ENCODE data around the gene FAM107B.

FAM107B gene

GRCh38 chr10:14519785-14520184 is 254.9 kb downstream of the FAM107B start:
- whole genome bisulfite sequencing, 2 experiments = 12 to 27% methylated on average over 6 to 7 of the region's 7 CpGs
- H3K27ac ChIP-seq (ENCODE audit: insufficient read depth, low read depth, low read length, poor library complexity, severe bottlenecking) = no peak overlapping the region

GRCh38 chr10:14518149-14518548 is 256.5 kb downstream of the FAM107B start:
- WGBS, 2 experiments = 89 to 95% methylated on average over 3 of the region's 3 CpGs
- Histone ChIP-seq H3K9me3 (ENCODE audit: control insufficient read depth, low read length) (no peaks in the 10 kb centered on the region), H3K27me3 (ENCODE audit: control insufficient read depth, insufficient read depth, low read length, poor library complexity, severe bottlenecking) (no peaks in the 10 kb centered on the region), H3K27ac (ENCODE audit: insufficient read depth, low read depth, low read length, poor library complexity, severe bottlenecking) (no peak overlapping the region), H3K36me3 (ENCODE audit: control insufficient read depth, insufficient read depth, low read length) (no peaks in the 10 kb centered on the region), H3K4me1 (ENCODE audit: control insufficient read depth, insufficient read depth, low read length) (no peaks in the 10 kb centered on the region), H3K4me3 (ENCODE audit: insufficient read depth, low read depth, low read length) (no peak overlapping the region)

More at GRCh38 chr10:14519785-14520184, 254.9 kb downstream of the FAM107B start:
- no peaks in the 10 kb centered on the region for H3K9me3 ChIP-seq (ENCODE audit: control insufficient read depth, low read length)
- H3K4me1 ChIP-seq (ENCODE audit: control insufficient read depth, insufficient read depth, low read length) = no peaks in the 10 kb centered on the region
- H3K4me3 ChIP-seq (ENCODE audit: insufficient read depth, low read depth, low read length) = no peak overlapping the region
- H3K27me3 ChIP-seq (ENCODE audit: control insufficient read depth, insufficient read depth, low read length, poor library complexity, severe bottlenecking) = no peaks in the 10 kb centered on the region
- H3K36me3 ChIP-seq (ENCODE audit: control insufficient read depth, insufficient read depth, low read length) = no peaks in the 10 kb centered on the region

GRCh38 chr10:14513123-14513522 is 261.6 kb downstream of the FAM107B start:
- H3K36me3 ChIP-seq (ENCODE audit: control insufficient read depth, insufficient read depth, low read length) = no peaks in the 10 kb centered on the region
- WGBS, 2 experiments = 91 to 96% methylated on average over 4 of the region's 4 CpGs
- no peak overlapping the region for H3K27ac ChIP-seq (ENCODE audit: insufficient read depth, low read depth, low read length, poor library complexity, severe bottlenecking)
- no peaks in the 10 kb centered on the region for H3K27me3 ChIP-seq (ENCODE audit: control insufficient read depth, insufficient read depth, low read length, poor library complexity, severe bottlenecking)
- H3K9me3 ChIP-seq (ENCODE audit: control insufficient read depth, low read length) = no peaks in the 10 kb centered on the region
- H3K4me1 ChIP-seq (ENCODE audit: control insufficient read depth, insufficient read depth, low read length) = no peaks in the 10 kb centered on the region
- H3K4me3 ChIP-seq (ENCODE audit: insufficient read depth, low read depth, low read length) = no peak overlapping the region

GRCh38 chr10:14510346-14510745 is 264.4 kb downstream of the FAM107B start:
- Histone ChIP-seq H3K9me3 (ENCODE audit: control insufficient read depth, low read length) (no peaks in the 10 kb centered on the region), H3K27me3 (ENCODE audit: control insufficient read depth, insufficient read depth, low read length, poor library complexity, severe bottlenecking) (no peaks in the 10 kb centered on the region), H3K4me1 (ENCODE audit: control insufficient read depth, insufficient read depth, low read length) (no peaks in the 10 kb centered on the region), H3K4me3 (ENCODE audit: insufficient read depth, low read depth, low read length) (no peak overlapping the region), H3K36me3 (ENCODE audit: control insufficient read depth, insufficient read depth, low read length) (no peaks in the 10 kb centered on the region), H3K27ac (ENCODE audit: insufficient read depth, low read depth, low read length, poor library complexity, severe bottlenecking) (no peak overlapping the region)
- 96 to 97% methylated on average over 2 of the region's 2 CpGs for WGBS, 2 experiments

- Histone ChIP-seq H3K4me3 (ENCODE audit: insufficient read depth, low read depth, low read length) (no peak overlapping the region), H3K4me1 (ENCODE audit: control insufficient read depth, insufficient read depth, low read length) (no peaks in the 10 kb centered on the region), H3K27ac (ENCODE audit: insufficient read depth, low read depth, low read length, poor library complexity, severe bottlenecking) (no peak overlapping the region), H3K36me3 (ENCODE audit: control insufficient read depth, insufficient read depth, low read length) (no peaks in the 10 kb centered on the region), H3K27me3 (ENCODE audit: control insufficient read depth, insufficient read depth, low read length, poor library complexity, severe bottlenecking) (no peaks in the 10 kb centered on the region), H3K9me3 (ENCODE audit: control insufficient read depth, low read length) (no peaks in the 10 kb centered on the region)
- 94 to 95% methylated on average over 14 of the region's 14 CpGs for WGBS, 2 experiments
Observed at GRCh38 chr10:14508725-14509124, 266.0 kb downstream of the FAM107B start.

GRCh38 chr10:14507781-14508180 is 266.9 kb downstream of the FAM107B start:
- H3K9me3 ChIP-seq (ENCODE audit: control insufficient read depth, low read length) = no peaks in the 10 kb centered on the region
- no peaks in the 10 kb centered on the region for H3K4me1 ChIP-seq (ENCODE audit: control insufficient read depth, insufficient read depth, low read length)
- no peak overlapping the region for H3K4me3 ChIP-seq (ENCODE audit: insufficient read depth, low read depth, low read length)
- 95 to 97% methylated on average over 4 of the region's 4 CpGs for WGBS, 2 experiments
- H3K36me3 ChIP-seq (ENCODE audit: control insufficient read depth, insufficient read depth, low read length) = no peaks in the 10 kb centered on the region
- no peak overlapping the region for H3K27ac ChIP-seq (ENCODE audit: insufficient read depth, low read depth, low read length, poor library complexity, severe bottlenecking)
- no peaks in the 10 kb centered on the region for H3K27me3 ChIP-seq (ENCODE audit: control insufficient read depth, insufficient read depth, low read length, poor library complexity, severe bottlenecking)

GRCh38 chr10:14507176-14507575 is 267.5 kb downstream of the FAM107B start:
- no peak overlapping the region for H3K4me3 ChIP-seq (ENCODE audit: insufficient read depth, low read depth, low read length)
- WGBS, 2 experiments = 84 to 88% methylated on average over 6 of the region's 6 CpGs
- H3K27me3 ChIP-seq (ENCODE audit: control insufficient read depth, insufficient read depth, low read length, poor library complexity, severe bottlenecking) = no peaks in the 10 kb centered on the region
- no peaks in the 10 kb centered on the region for H3K36me3 ChIP-seq (ENCODE audit: control insufficient read depth, insufficient read depth, low read length)
- H3K9me3 ChIP-seq (ENCODE audit: control insufficient read depth, low read length) = no peaks in the 10 kb centered on the region
- no peak overlapping the region for H3K27ac ChIP-seq (ENCODE audit: insufficient read depth, low read depth, low read length, poor library complexity, severe bottlenecking)
- H3K4me1 ChIP-seq (ENCODE audit: control insufficient read depth, insufficient read depth, low read length) = no peaks in the 10 kb centered on the region

GRCh38 chr10:14502431-14502830 is 272.3 kb downstream of the FAM107B start:
- no peaks in the 10 kb centered on the region for H3K36me3 ChIP-seq (ENCODE audit: control insufficient read depth, insufficient read depth, low read length)
- H3K27me3 ChIP-seq (ENCODE audit: control insufficient read depth, insufficient read depth, low read length, poor library complexity, severe bottlenecking) = no peaks in the 10 kb centered on the region
- H3K4me3 ChIP-seq (ENCODE audit: insufficient read depth, low read depth, low read length) = no peak overlapping the region
- no peaks in the 10 kb centered on the region for H3K4me1 ChIP-seq (ENCODE audit: control insufficient read depth, insufficient read depth, low read length)
- no peaks in the 10 kb centered on the region for H3K9me3 ChIP-seq (ENCODE audit: control insufficient read depth, low read length)
- WGBS, 2 experiments = 84 to 86% methylated on average over 3 of the region's 3 CpGs
- H3K27ac ChIP-seq (ENCODE audit: insufficient read depth, low read depth, low read length, poor library complexity, severe bottlenecking) = no peak overlapping the region

- 87 to 89% methylated on average over 9 of the region's 9 CpGs for WGBS, 2 experiments
- Histone ChIP-seq H3K9me3 (ENCODE audit: control insufficient read depth, low read length) (no peaks in the 10 kb centered on the region), H3K27ac (ENCODE audit: insufficient read depth, low read depth, low read length, poor library complexity, severe bottlenecking) (no peak overlapping the region), H3K4me1 (ENCODE audit: control insufficient read depth, insufficient read depth, low read length) (no peaks in the 10 kb centered on the region), H3K4me3 (ENCODE audit: insufficient read depth, low read depth, low read length) (no peak overlapping the region), H3K36me3 (ENCODE audit: control insufficient read depth, insufficient read depth, low read length) (no peaks in the 10 kb centered on the region), H3K27me3 (ENCODE audit: control insufficient read depth, insufficient read depth, low read length, poor library complexity, severe bottlenecking) (no peaks in the 10 kb centered on the region)
Observed at GRCh38 chr10:14500172-14500765, 274.4 kb downstream of the FAM107B start.

GRCh38 chr10:14499601-14499904 is 275.1 kb downstream of the FAM107B start:
- no peaks in the 10 kb centered on the region for H3K27me3 ChIP-seq (ENCODE audit: control insufficient read depth, insufficient read depth, low read length, poor library complexity, severe bottlenecking)

GRCh38 chr10:14498326-14498725 is 276.4 kb downstream of the FAM107B start:
- Histone ChIP-seq H3K9me3 (ENCODE audit: control insufficient read depth, low read length) (no peaks in the 10 kb centered on the region), H3K4me3 (ENCODE audit: insufficient read depth, low read depth, low read length) (no peak overlapping the region), H3K27me3 (ENCODE audit: control insufficient read depth, insufficient read depth, low read length, poor library complexity, severe bottlenecking) (no peaks in the 10 kb centered on the region), H3K27ac (ENCODE audit: insufficient read depth, low read depth, low read length, poor library complexity, severe bottlenecking) (no peak overlapping the region), H3K4me1 (ENCODE audit: control insufficient read depth, insufficient read depth, low read length) (no peaks in the 10 kb centered on the region), H3K36me3 (ENCODE audit: control insufficient read depth, insufficient read depth, low read length) (no peaks in the 10 kb centered on the region)
- 94 to 96% methylated on average over 7 of the region's 7 CpGs for WGBS, 2 experiments

More at GRCh38 chr10:14499601-14499904, 275.1 kb downstream of the FAM107B start:
- Histone ChIP-seq H3K4me1 (ENCODE audit: control insufficient read depth, insufficient read depth, low read length) (no peaks in the 10 kb centered on the region), H3K36me3 (ENCODE audit: control insufficient read depth, insufficient read depth, low read length) (no peaks in the 10 kb centered on the region), H3K4me3 (ENCODE audit: insufficient read depth, low read depth, low read length) (no peak overlapping the region), H3K9me3 (ENCODE audit: control insufficient read depth, low read length) (no peaks in the 10 kb centered on the region), H3K27ac (ENCODE audit: insufficient read depth, low read depth, low read length, poor library complexity, severe bottlenecking) (no peak overlapping the region)
- WGBS, 2 experiments = 94 to 97% methylated on average over 5 of the region's 5 CpGs
